ENCODE data around the gene CDX1. TPM values are rescaled to one million over a fixed set of nuclear protein-coding genes. Genes with fewer than 3 reads are reported as not detected.

CDX1 gene
- total RNA-seq, 2 donors from 2014 or later: 299 to 498 TPM

DNA sequence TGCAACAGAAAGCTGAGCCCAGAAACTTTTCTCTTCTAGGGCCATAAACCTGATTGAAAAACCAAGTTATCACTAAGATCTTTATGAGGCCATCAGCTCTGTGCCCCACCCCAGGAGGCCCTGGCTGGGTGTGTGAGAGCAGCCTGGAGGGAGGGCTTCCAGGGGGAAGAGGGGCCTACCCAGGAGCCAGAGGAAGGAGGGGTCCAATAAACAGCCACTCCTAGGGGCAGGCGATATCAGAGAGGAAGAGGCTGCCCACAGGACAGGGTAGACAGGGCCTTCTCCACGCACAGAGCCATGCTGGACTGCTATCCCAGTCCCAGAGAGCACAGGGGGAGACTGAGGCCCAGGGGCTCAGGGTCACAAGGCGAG, 4.5 kb upstream of the CDX1 start:
- Histone ChIP-seq H3K9me3 (no peaks in the 10 kb centered on the region), H3K9ac (ENCODE audit: low read depth in 2 of 2, low read length in 2 of 2) (peak overlapping the region in 1 of 2 donors; percentile 73), H3K27ac (peak overlapping the region; percentile 89), H3K36me3 (no peaks in the 10 kb centered on the region), H3K4me3 (no peak overlapping the region), H3K4me1 (peaks cover 20% of the 10 kb centered on the region), H3K27me3 (peaks cover 2% of the 10 kb centered on the region)
- intact Hi-C loops (cut with DNase I): no loop called here
- DNase-seq: peak; percentile 92
- TF ChIP-seq, protein P1, sequence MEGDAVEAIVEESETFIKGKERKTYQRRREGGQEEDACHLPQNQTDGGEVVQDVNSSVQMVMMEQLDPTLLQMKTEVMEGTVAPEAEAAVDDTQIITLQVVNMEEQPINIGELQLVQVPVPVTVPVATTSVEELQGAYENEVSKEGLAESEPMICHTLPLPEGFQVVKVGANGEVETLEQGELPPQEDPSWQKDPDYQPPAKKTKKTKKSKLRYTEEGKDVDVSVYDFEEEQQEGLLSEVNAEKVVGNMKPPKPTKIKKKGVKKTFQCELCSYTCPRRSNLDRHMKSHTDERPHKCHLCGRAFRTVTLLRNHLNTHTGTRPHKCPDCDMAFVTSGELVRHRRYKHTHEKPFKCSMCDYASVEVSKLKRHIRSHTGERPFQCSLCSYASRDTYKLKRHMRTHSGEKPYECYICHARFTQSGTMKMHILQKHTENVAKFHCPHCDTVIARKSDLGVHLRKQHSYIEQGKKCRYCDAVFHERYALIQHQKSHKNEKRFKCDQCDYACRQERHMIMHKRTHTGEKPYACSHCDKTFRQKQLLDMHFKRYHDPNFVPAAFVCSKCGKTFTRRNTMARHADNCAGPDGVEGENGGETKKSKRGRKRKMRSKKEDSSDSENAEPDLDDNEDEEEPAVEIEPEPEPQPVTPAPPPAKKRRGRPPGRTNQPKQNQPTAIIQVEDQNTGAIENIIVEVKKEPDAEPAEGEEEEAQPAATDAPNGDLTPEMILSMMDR (IDR thresholded peaks at IDR 0.05): no peak

DNA sequence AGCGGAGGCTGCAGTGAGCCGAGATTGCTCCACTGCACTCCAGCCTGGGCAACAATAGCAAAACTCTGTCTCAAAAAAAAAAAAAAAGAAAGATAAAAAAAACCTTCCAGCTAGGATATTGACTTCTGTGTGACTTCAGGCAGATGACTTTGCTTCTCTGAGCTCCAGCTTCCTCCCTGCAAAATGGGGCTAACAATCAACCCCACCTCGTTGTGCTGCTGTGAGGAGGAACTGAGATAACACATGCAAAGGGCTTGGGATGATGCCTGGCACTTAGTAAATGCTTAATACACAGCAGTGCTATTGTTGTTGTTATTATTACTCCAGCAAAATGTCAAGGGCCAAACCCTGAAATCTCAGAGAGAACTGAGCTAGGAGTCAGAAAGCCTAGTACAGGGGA, 3.5 kb upstream of the CDX1 start:
- H3K4me1 ChIP-seq: peaks cover 20% of the 10 kb centered on the region

DNA sequence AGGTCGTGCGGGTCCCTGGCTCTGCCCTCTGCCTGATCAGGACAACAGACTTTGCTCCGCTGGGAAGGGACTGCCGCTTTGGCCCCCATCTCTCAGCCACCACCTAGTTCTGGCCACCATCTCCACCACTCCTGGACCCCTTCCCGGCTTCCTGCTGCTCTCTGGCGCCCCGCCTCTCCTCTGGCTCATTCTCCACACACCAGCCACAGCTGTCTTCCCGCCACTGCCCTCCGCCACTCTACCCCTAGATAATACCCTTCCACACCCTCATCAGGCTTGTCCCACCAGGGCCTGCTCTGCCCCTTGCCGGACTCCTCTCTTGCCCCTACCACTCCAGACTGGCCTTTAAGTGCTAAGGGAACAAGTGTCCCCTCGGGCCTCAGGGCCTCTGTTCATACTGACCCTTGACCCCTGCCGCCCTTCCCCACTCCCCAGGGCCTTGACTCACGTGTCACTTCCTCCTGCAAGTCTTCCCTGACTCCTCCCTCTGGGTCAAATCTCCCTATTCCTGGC, 3.0 kb upstream of the CDX1 start:
- no peaks in the 10 kb centered on the region for H3K9me3 ChIP-seq
- intact Hi-C loops (cut with DNase I): no loop called here
- H3K4me3 ChIP-seq: no peak overlapping the region

More for the DNA sequence above, 3.5 kb upstream of the CDX1 start:
- intact Hi-C loops (cut with DNase I): no loop called here
- TF ChIP-seq, protein P1 (IDR thresholded peaks at IDR 0.05): no peak
- H3K9me3 ChIP-seq: no peaks in the 10 kb centered on the region
- H3K27me3 ChIP-seq: peaks cover 3% of the 10 kb centered on the region
- H3K27ac ChIP-seq: peak overlapping the region; percentile 89
- H3K9ac ChIP-seq (ENCODE audit: low read depth in 2 of 2, low read length in 2 of 2): peak overlapping the region; percentile 57 to 73
- no peak overlapping the region for H3K4me3 ChIP-seq
- no peaks in the 10 kb centered on the region for H3K36me3 ChIP-seq
- DNase-seq: no peak

DNA sequence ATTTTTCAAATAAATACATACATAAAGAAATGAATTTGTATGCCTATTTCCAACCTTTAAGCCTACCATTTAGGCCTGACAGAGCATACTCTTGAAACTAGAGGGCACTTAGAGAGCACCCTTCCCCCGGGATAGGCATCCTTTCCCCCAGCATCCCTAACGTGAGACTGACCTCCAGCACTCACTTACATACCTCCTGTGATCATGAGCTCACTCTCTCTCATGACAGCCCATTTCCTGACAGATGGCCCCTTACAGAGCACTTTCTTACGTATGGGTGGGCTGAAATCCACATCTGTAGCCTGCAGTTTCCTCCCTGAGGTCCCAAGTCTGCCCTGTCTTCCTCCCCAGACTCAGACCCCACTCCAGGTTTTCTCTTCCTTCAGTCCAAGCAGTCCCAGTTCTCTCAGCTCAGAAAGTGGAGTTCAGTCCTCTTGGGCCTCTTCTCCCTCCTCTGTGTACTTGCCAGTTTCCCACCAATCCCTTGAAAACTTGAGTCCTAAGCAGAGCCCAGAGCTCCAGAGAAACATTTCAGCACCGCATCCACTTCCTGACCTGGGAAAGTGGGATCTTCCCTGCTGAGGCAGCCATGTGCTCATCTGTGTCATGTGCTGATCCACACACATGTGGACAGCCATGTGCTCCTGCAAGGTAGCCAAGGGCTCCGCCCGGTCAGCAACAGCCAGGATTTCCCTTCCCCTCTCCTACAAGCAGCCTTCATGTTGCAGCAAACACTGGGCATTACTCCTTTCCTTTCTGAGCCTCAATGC, 2.2 kb upstream of the CDX1 start:
- peak overlapping the region; percentile 89 for H3K27ac ChIP-seq
- H3K4me1 ChIP-seq: peaks cover 20% of the 10 kb centered on the region
- H3K9ac ChIP-seq (ENCODE audit: low read depth in 2 of 2, low read length in 2 of 2): peak overlapping the region in 1 of 2 donors; percentile 73
- TF ChIP-seq, protein P1 (IDR thresholded peaks at IDR 0.05): no peak
- intact Hi-C loops (cut with DNase I): no loop called here
- H3K27me3 ChIP-seq: peaks cover 3% of the 10 kb centered on the region
- H3K4me3 ChIP-seq: no peak overlapping the region
- peak; percentile 69 for DNase-seq
- no peaks in the 10 kb centered on the region for H3K9me3 ChIP-seq
- no peaks in the 10 kb centered on the region for H3K36me3 ChIP-seq

More for the DNA sequence above, 3.0 kb upstream of the CDX1 start:
- peak; percentile 88 for DNase-seq
- Histone ChIP-seq H3K4me1 (peaks cover 20% of the 10 kb centered on the region), H3K9ac (ENCODE audit: low read depth in 2 of 2, low read length in 2 of 2) (peak overlapping the region; percentile 57 to 73), H3K27ac (peak overlapping the region; percentile 89), H3K27me3 (peaks cover 3% of the 10 kb centered on the region), H3K36me3 (no peaks in the 10 kb centered on the region)
- TF ChIP-seq, protein P1 (IDR thresholded peaks at IDR 0.05): no peak

DNA sequence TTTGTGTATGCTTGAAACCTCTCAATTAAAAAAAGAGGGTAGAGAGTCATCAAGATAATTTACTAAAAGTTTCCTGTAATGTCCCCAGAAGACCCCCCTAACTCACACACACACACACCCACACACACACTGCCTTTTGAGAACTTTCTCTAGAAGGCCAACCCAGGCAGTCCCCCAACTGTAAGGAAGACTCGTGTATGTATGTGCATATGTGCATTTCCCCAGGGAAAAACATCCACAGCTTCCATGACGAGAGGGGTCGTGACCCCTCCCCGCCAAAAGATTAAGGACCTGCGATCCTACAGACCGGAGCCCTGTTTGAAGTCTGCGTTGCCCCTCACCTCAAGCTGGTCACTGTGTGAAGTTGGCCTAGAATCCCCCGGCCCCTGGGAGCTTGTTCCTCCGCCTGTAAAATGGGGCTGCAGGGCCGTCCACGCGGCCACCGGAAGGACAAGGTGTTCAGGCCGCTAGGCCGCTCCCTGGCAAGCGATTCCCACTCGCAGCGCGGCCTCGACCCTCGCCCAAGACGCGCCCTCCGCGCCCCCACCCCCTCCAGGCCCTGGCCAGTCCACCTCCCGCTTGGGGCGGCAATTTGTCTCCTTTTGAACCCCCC, 435 bp upstream of the CDX1 start:
- H3K36me3 ChIP-seq: no peaks in the 10 kb centered on the region
- TF ChIP-seq, protein P1 (IDR thresholded peaks at IDR 0.05): no peak
- DNase-seq: no peak
- peaks cover 20% of the 10 kb centered on the region for H3K4me1 ChIP-seq
- H3K4me3 ChIP-seq: peak overlapping the region; percentile 69
- peak overlapping the region; percentile 88 to 99 for H3K9ac ChIP-seq (ENCODE audit: low read depth in 2 of 2, low read length in 2 of 2)
- H3K9me3 ChIP-seq: no peaks in the 10 kb centered on the region
- H3K27ac ChIP-seq: peak overlapping the region; percentile 84
- intact Hi-C loops (cut with DNase I): no loop called here
- peaks cover 3% of the 10 kb centered on the region for H3K27me3 ChIP-seq

All from colonic mucosa (tissue), 4 donors.